Activated CD8-positive, alpha-beta memory T cell treated with anti-CD3 and anti-CD28 coated beads, Interleukin-2, amount 50 U/mL, for 1 hour (primary cell): ENCODE measurements around the gene TBXA2R.
"Not testable (repeated sequence)": the region's sequence is repeated elsewhere in the genome, so short reads cannot be mapped to it uniquely, and the experiment has no call there.

Experiments used
- DNase-seq: peaks from one replicate; pipeline ENCODE4 v3.0.0-alpha.2; 2020; ENCODE audit errors: extremely low read depth

Gene TBXA2R

DNA sequence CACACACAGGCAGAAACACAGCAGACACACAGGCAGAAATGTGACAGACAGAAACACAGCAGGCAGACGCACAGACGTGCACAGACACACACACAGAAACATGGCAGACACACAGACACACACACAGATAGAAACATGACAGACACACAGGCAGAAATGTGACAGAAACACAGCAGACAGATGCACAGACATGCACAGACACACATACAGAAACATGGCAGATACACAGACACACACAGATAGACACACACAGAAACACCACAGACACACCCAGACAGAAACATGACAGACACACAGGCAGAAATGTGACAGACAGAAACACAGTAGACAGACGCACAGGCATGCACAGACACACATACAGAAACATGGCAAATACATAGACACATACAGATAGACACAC lies 1.3 kb downstream of the TBXA2R start:
- no peak for DNase-seq

- DNase-seq: no peak
Observed at GRCh38 chr19:3604987-3605343, 1.7 kb downstream of the TBXA2R start.

DNA sequence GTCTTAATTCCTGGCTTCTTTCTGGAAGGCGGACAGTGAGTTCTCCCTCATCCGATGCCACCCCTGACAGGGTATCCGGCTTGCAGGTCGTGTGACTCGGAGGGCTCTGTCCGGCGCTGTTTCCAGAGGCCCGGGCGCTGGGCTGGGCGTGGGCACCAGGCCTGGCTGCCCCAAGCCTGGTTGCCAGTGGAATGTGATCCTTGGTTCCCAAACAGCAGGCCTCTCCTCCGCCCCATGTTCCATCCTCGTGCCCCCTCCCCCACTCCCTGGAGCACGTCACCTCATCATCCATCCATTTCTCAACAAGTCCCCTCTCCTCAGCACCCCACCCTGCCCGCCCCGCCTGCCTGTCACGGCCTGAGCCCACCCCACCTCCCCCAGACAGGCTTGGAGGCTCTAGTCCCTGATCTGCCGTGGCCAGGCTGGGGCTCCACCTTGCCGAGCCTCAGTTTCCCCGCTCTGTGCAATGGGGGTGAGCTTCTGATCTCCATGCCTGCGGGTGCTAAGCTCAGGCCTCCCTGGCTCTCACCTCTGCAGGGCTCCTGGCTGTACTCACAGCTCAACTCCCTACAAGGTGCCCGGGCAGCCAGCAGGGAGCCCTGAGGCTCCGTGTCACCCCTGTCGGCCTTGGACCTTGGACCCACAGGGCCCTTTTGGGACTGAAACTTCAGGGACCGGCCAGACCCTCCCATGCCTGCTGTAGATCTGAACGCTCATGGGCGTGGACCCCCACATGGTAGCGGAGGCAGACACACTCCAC lies 2.3 kb downstream of the TBXA2R start:
- no peak for DNase-seq

DNA sequence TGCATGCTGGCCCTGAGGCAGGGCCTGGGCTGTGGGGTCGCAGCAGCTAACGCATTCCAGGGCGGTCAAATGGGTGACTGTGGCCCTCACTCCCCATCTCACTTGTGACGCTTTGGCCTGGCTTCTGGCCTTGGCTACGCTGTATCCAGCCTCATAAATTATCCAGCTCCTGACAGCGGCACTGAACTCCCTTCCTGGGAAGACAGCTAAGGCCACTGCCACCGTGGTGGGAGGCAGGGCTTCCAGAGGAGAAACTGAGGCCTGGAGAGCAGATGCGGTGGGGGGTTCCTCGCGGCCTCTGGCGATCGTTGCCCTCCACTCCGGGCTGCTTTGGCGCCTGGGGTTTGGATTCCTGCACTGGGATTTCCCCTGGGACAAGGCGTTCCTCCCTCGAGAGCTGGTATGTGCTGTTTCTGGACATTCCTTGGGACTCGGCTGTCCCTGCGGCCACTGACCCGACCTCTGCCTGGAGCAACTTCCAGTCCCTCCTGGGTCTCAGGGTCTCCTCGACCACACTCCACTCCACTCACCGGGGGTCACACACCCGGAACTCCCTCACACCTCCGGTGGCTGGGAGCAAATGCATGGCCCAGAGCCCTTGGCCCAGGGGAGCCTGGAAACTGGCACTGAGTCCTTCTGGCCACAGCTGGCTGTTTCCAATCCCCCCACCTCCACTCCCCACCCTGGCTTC lies 3.4 kb downstream of the TBXA2R start:
- DNase-seq: no peak

GRCh38 chr19:3601021-3601420 lies 5.7 kb downstream of the TBXA2R start:
- DNase-seq: no peak

DNA sequence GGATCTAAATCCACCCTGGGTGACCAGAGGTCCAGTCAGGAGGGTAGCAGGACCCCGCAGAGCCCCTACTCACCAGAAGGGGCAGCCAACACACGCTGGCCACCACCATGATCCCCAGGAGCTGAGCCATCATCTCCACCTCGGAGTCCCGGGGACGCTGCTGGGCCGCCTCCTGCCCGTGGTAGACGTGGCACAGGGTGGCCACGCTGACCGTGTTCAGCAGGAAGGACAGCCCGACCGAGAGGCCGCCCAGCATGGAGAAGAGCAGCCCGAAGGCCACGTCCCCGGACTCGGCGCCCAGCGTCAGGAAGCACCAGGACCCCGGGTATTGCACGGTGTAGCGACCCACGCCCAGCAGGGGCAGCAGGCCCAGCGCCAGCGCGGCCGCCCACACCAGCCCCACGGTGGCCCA lies 6.9 kb downstream of the TBXA2R start:
- DNase-seq: no peak

DNA sequence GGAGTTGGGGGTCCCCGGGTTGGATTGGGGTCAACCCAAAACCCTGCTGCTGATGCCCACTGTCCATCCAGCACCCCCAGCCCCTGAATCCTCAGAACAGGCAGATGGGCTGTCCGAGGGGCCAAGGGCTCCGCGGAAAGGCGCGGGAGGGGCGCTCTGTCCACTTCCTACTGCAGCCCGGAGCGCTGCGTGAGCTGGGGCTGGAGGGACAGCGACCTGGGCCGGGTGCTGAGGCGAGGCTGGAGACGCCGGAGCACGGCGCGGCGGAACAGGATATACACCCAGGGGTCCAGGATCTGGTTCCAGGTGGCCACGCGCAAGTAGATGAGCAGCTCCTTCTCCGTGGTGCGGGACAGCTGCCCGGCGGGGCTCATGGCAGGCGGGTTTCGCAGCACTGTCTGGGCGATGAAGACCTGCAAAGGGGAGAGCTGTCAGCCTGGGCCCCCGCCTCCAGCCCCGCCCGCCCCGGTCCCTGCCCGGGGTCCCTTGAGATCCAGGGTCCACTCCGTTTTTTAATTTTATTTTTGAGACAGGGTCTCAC lies 11.1 kb downstream of the TBXA2R start:
- no peak for DNase-seq

- no peak for DNase-seq
Observed at GRCh38 chr19:3593156-3593555, 13.5 kb downstream of the TBXA2R start.

DNA sequence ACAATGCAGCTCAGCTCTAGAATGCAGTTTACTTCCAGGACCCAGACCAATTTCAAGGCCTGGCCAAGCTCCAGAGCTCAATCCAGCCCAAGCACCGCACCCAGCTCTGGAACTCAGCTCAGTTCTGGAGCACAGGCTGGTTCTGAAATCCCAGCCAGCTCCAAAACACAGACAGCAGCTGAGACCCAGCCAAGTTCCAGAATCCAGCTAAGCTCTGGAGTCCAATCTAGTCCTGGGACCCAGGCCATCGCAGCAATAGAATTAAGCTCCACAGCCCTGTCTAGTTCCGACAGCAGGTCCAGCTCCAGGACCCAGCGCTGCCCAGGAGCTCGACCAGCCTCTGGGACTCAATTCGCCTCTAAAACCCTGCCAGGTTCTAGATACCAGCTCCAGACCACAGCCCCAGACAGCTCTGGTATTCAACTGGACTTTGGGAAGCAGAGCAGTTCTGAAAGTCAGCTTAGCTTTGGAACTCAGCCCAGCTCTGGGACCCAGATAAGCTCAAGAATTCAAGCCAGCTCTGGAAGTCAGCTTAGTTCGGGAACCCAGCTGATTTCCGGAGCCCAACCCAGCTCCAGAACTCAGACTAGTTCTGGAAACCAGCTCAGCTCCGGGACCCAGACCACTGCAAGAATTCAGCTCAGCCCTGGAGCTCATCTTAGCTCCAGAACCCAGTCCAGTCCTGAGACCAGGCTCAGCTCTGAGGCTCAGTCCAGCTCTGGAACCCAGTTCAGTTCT lies 14.6 kb downstream of the TBXA2R start:
- no peak for DNase-seq

GRCh38 chr19:3590991-3591659 lies 15.6 kb downstream of the TBXA2R start:
- no peak for DNase-seq

DNA sequence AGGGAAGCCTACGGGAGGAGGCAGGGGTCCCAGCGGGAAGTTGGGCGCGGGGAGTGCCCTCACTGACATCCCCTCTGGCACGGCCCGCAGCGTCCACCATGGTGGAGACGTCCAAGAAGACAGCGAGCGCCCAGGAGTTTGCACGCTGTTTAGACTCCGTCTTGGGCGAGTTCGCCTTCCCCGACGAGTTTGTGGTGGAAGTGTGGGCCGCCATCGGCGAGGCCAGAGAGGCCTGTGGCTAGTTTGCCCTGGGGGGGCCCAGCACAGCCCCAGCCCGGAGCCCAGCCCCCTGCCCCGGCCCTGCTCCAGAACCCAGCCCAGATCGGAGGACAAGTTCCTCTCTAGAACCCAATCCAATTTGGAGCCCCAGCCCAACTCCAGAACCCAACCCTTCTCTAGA lies 16.7 kb downstream of the TBXA2R start:
- DNase-seq: no peak

GRCh38 chr19:3589439-3589838 lies 17.2 kb downstream of the TBXA2R start:
- no peak for DNase-seq

GRCh38 chr19:3586707-3587346 lies 19.8 kb downstream of the TBXA2R start:
- DNase-seq: no peak

DNA sequence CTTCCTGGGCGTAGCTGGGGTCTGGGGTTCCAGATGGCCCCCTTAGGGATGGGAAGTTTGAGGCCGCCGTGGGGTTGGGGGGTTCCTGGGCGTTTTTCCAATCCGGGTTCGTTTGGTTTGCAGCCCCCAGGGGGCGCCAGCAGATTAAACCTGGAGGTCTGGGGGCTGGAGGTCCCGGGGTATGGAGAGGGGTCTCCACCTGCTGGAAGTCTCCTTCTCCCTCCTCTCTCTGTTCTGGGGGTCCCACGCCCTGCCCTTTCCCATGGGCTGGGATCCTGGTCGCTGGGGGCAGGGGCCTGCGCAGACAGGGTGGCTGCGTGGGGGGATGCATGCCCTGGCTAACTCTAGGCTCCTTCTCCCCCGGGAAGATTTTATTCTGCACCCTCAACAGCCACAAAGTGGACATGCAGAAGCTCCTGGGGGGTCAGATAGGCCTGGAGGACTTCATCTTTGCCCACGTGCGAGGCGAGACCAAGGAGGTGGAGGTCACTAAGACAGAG lies 20.5 kb downstream of the TBXA2R start:
- no peak for DNase-seq

DNA sequence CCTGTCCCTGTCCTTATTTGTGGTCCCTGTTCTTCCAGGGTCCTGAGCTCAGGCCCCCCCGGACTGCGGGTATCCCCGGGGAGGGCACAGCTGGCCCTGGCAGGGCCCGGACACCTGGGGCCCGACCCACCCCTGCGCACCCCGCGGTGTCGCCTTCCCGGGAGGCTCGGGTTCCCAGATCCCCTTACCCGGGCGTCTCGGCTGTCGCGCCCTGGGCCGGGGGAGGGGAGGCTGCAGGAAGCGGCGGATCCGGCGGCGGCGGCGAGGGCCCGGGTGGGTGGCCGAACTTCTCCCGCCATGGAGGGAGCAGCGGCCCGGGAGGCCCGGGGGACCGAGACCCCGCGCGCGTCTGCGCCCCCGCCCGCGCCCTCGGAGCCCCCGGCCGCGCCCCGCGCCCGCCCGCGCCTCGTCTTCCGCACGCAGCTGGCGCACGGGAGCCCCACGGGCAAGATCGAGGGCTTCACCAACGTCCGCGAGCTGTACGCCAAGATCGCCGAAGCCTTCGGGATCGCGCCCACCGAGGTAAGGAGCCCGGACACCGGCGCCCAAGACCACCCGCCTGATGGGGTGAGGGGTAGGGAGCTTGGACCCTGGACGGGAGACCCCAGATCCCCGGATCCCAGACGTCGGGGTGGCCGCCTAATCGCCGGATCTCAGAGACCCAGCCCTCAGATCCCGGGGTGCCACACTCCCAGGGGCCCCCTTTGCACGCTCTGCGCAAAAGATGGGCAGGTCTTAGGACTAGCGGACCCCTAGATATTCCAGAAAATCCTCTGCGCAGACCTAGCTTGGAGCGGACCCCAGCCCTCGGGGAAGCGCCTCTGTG lies 21.2 kb downstream of the TBXA2R start, which contains the start of gene GIPC3:
Gene GIPC3, plus strand, starts transcription at position 178 of the 826 bp plus-strand sequence. Its CDS starts 120 bp downstream, at position 298.
- DNase-seq: no peak

GRCh38 chr19:3584036-3584802 lies 22.5 kb downstream of the TBXA2R start:
- not testable (repeated sequence) for DNase-seq

- not testable (repeated sequence) for DNase-seq
Observed at GRCh38 chr19:3581792-3582191, 24.9 kb downstream of the TBXA2R start.

DNA sequence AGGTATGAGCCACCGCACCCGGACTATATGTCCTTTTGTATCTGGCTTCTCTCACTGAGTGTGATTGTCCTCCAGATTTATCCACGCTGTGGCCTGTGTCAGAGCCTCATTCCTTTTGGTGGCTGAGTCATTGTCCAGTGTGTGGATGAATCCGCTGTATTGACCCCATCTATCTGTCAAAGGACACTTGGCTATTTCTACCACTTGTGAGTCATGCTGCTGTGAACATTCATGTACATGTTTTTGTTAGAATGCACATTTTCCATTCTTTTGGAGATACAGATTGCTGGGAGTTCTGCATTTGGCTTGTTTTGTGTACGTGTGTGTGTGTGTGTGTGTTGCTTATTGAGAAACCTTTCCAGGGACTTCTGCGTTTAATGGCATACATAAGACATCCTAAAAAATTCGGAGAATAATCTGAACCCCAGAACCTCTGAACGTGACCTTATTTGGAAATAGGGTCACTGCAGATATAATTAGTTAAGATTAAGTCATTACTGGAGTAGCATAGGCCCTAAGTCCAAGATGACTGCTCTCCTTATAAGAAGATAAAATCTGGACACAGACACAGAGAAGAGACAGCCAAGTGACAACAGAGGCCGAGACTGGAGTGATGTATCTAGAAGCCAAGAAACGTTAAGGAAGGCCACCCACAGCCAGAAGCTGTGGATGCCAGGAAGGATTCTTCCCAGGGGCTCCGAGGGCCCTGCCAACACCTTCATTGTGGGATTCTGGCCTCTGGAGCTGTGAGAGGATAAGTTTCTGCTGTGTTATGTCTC lies 26.3 kb downstream of the TBXA2R start:
- DNase-seq: no peak

GRCh38 chr19:3578390-3578789 lies 28.3 kb downstream of the TBXA2R start:
- DNase-seq: no peak
